HG02943 (cell line): ENCODE results near the gene RNASE13.
"Not testable (repeated sequence)": the region's sequence is repeated elsewhere in the genome, so short reads cannot be mapped to it uniquely, and the experiment has no call there.

Source experiments
- ATAC-seq: cut with Tn5 transposase; IDR thresholded peaks from one replicate; pipeline ENCODE4 v1.9.1; 2021; ENCODE audit warnings: mild to moderate bottlenecking, low read depth, moderate library complexity; ENCODE audit not compliant: unreplicated experiment

Gene RNASE13

DNA sequence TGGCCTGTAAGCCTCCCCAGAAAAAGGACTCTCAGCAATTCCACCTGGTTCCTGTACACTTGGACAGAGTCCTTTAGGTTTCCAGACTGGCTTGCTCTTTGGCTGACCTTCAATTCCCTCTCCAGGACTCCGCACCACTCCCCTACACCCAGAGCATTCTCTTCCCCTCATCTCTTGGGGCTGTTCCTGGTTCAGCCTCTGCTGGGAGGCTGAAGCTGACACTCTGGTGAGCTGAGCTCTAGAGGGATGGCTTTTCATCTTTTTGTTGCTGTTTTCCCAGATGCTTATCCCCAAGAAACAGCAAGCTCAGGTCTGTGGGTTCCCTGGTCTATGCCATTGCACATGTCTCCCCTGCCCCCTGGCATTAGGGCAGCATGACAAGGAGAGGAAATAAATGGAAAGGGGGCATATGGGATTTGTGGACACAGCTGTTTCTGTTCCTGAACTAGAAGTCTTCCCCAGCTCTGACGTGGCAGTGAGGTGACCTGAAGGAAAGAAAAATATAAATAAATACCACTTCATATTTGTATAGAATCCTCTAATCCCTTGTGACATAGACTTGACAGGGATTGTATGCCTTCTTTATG is 8.9 kb upstream of the RNASE13 start:
- ATAC-seq, result no peak

DNA sequence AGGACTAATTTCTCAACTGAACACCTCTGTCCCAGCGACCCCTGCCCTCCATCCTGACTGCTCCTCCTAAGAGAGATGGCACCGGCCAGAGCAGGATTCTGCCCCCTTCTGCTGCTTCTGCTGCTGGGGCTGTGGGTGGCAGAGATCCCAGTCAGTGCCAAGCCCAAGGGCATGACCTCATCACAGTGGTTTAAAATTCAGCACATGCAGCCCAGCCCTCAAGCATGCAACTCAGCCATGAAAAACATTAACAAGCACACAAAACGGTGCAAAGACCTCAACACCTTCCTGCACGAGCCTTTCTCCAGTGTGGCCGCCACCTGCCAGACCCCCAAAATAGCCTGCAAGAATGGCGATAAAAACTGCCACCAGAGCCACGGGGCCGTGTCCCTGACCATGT is 8.3 kb upstream of the RNASE13 start:
- ATAC-seq, result no peak

DNA sequence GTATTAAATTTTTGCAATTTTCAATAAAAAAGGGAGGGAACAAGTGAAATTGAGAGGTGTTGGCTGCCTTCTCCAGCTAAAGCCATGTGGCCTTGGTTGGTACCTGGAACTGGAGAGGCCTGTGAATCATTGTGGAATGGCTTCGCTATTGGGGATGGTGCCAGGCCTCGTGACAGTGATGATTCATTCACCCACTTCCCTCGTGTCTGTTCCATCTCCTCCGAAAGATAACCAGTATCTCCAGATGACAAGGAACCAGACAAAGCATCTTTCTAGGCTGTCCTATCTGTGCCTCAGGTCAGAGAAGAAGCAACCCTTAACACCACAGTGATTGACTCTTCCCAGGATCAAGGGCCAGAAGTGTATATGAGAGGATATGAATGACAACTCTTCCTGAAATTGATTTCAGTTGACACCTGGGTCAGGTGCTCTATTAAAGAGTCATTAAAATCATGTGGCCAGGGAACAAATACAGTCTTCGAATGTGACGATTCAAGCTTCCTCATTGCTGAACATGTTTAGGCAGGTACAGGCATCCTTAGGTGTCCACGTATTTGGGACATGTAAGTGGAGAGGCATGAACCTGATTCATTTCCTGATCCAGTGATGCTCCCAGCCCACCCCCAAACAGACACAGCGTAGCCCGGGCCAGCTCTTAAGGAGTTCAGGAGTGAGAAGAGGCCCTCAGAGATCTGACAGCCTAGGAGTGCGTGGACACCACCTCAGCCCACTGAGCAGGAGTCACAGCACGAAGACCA is 7.2 kb upstream of the RNASE13 start, which contains the start of gene RNASE7:
TSS of gene RNASE7 (plus strand) at position 687 of the 758 bp plus-strand sequence. CDS start 631 bp downstream, outside the sequence.
- ATAC-seq, result no peak

DNA sequence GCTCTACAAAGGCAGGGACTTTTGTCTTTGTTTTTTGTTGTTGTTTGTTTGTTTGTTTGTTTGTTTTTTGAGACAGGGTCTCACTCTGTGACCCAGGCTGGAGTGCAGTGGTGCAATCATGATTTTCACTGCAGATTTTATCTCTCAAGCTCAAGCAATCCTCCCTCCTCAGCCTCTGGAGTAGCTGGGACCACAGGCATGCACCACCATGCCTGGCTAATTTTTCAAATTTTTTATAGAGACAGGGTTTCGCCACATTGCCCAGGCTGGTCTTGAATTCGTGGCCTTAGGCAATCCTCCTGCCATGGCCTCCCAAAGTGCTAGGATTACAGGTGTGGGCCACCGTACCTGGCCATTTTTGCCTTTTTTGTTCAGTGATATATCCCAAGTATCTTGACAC is 6.3 kb upstream of the RNASE13 start:
- ATAC-seq, result not testable (repeated sequence)

DNA sequence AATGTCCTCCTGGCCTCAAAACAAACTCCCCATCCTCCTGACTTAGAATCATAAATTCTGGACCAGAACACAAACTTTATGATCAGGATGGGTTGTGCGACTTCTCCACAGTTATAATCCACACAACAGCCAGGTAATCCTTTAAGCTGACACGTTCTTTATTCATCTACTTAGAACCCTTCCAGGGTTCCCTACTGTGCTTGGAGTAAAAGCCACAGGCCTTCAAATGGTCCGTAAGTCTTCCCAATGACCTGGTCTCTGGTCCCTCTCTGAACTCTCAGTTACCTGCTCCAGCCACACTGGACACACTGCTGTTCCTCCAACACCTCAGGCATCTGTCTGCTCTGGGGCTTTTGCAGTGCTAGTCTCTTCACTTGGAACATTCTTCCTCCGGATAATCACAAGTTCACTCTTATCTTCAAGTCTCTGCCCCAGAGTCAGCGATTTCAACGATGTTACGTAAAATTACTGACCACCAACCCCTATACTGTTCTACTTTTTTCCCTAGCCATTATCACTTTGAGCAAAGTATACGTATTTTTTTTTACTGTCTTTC is 5.8 kb upstream of the RNASE13 start:
- no peak for ATAC-seq

DNA sequence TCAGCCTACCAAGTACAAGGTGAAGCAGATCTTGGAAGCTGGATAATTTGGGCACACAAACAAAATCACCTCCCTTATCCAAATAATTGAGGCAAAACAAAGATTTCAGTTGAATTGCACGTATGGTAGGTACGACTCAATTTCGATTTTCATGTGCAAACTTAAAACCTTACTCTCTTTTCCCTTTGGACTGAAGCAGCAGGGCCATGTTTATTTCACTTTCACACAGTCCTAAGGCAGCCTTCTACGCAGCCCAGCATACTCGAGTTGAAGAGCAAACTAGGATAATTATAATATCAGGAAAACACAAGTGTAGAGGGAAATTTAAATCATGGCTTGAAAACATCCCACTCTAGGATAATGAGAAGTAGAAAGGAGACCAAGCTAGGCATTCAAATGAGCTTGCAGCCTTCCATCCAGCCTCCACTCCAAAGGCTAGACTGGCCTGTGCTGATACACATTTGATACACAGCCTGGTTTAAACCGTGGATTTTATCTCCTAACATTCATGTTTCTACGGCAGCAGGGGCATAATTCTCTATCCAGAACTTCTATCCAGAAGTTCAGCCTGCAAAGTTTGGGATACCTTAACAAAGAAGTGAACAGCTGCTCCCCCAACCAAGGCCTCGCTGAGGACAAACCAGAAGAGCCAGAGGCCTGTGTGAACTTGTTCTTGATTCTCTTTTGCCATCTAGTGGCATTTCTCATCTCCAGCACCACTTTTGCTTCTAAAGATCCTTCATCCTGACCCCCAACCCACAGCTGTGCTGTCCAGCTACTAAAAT is 5.2 kb upstream of the RNASE13 start:
- no peak for ATAC-seq

DNA sequence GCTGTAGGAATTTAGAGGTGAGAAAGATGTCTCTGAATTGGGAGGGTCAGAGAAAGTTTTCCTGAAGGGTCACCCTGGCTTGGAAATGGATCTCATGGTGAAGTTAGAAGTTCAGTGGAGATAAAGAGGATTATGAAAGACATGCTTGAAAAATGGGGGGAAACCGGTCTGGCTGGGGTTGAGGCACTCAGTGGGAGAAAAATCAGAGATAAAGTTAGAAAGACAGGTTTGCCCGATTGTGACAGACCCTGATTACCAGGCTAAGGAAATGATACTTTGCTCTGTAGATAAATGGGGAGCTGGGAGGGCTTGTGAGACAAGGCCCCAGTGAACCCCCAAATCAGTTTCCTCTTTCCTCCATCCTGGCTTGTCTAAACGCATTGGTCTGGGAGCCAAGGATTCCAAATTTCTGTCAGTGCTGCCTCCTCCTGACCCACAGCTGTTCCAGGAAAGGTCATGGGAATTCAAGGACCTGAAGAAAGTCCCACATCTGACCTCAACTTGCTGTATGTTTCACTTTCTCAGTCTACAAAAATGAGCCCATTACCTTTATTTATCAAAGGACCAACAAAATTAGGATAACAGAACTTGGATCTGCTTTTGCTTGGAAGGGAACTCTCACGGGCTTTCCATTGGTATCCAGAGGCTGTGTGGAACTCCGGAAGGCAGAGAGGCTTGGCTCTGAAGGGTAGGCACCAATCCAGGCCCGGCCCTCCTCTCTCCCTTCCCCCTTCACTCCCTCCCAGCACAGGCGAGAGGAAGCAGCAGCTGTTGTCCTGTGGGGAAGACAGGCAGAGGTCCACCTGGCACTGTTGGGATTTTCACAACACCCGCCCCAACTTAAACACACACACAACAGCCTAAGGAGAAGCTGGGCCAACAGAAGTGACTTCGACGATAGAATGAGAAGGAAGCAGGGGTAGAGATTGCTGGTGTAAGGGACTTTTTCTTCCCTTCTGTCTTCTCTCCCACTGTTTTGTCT is 4.1 kb upstream of the RNASE13 start:
- no peak for ATAC-seq

DNA sequence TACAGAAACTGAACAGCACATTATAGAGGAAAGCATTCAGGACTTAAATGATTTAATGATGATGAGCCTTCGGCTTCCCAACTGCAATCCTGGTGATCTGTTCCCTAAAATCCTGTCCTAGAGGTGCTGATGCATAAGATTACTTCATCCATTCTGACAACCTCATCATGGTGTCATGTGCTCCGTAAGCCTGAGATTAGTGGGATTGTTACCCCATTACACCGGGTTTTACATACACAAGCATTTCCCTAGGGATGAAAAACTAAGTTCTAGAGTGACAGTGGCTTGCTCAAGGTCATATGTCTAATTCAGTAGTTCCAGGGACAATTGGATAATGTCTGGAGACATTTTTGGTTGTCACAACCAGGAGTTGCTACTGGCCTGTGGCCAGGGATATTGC is 2.5 kb upstream of the RNASE13 start:
- ATAC-seq, result no peak

DNA sequence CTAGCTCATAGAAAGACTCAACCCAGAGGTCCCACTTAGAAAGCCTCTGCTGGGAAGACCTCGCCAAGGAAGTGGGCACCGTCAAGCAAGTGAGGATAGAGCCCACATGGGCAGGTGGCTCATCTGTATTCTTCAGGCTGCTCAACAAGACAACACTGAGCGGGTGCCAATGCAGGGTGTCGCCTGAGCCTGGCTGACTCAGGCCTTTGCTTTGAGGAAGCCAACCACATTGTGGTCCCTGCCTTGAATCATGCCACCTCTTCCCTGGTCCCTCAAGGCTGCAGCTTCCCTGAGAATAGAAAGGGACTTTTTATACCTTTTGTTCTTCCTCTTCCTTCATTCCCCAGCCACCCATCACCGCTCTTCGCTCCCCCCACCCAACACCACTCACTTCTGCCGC is 2.1 kb upstream of the RNASE13 start:
- ATAC-seq, result no peak

DNA sequence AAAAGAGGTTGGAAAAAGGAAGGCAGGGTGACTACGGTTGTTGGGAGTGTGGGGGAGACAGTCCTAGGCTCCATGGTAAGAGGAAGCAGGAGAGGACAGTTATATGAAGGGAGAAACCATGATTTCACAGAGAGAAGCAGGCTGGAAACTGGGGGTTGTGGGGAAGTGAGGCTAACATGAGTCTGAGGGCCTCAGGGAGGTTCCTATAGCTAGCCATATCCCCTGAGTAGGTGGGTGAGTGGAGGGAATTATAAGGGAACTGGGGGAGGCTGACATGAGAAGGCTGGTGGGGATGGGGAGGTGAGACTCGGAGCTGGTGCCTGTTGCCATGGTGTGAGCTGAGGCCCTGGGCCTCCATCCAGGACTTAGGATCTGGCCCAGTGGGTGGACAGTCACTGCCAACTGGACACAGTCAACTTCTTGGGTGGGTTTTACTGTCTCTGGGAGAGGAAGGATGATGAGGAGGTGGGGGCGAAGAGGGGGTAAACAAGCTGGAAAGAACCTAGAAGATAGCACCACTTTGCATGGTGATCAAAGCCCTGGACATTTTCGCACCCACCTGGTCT is 1.4 kb downstream of the RNASE13 start:
- ATAC-seq, result no peak

DNA sequence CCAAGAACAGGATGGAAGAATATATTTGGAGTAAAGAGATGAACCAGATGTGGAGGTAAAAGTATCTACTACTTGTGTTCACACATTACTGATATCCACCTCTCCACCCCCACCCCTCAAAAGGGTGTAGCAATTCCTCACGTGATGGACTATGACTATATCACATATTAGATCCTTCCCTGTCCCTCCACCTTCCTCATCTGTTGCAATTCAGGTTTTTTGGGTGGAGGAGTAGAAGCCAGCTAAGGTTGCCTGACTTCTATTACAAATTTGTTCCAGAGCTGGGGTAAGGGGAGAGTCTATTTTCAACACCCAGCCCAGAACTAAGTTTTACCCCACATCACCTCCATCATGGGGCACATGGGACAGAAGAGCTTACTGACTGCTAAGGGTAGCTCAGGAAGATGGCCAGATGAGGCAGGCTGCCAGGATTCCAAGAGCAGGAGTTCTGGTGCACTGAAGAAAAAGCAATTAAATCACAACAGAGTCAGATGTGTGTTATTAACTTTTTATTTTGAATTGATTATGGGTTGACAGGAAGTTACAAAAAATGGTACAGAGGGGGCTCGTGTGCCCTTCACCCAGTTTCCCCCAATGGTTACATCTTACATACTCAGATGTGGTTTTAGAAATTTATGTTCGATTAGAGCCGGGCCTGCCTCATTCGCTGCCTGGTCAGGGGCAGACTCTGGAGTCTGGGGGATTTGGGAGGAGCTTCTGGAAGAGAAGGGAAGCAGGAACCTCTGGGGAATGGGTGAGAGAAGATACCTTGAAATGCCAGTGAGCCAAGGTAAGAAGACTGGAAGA is 2.1 kb downstream of the RNASE13 start:
- ATAC-seq, result no peak

DNA sequence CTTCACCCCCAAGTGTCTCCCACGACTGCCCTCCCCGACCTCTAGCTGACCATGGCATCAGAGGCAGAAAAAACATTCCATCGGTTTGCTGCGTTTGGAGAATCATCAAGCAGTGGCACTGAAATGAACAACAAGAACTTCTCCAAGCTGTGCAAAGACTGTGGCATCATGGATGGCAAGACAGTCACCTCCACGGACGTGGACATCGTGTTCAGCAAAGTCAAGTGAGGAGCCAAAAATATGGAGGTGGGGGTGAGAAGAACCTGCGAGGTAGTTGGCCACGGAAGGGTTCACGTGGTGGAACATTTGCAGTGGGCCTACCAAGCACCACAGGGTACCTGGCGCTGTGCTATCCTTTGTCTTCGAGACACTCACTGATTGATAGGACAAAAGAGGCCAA is 4.1 kb downstream of the RNASE13 start:
- ATAC-seq, result no peak

DNA sequence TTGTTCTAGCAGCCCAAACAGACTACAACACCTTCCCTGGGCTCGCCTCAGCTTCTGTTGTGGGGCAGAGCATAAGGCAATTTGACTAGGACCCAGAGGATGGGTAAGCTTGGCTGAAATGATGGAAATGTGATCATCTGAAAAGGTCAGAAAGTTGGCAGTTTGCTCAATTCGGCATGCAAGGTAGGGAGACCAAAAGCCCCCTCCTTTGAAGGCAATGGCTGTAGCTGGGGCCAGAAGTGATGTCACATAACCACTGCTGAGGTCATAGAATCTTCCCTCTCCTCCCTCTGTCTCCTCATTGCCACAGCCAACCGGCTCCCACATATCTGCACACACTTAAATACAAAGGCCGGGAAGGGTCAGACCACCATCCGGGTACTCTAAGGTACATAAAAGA is 4.7 kb downstream of the RNASE13 start, which contains the start of gene TPPP2:
TSS of gene TPPP2 (plus strand) at position 301 of the 400 bp plus-strand sequence. CDS start 365 bp downstream, outside the sequence.
- ATAC-seq, result no peak

DNA sequence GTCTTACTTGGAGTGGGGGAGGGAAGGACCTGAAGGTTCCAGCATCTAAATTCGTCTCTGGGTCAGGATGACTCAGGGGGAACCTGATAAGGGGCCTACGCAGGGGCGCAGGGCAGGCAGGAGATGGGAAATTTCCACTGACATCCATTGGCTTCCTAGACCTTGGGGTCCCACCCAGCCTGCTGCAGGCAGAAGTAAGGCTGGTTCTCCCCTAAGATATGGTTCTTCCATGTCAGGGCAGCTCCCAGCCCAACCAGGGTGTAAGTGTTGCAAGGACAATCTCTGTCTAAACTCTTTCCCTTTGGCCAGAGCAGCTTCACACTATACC is 7.7 kb downstream of the RNASE13 start:
- no peak for ATAC-seq

DNA sequence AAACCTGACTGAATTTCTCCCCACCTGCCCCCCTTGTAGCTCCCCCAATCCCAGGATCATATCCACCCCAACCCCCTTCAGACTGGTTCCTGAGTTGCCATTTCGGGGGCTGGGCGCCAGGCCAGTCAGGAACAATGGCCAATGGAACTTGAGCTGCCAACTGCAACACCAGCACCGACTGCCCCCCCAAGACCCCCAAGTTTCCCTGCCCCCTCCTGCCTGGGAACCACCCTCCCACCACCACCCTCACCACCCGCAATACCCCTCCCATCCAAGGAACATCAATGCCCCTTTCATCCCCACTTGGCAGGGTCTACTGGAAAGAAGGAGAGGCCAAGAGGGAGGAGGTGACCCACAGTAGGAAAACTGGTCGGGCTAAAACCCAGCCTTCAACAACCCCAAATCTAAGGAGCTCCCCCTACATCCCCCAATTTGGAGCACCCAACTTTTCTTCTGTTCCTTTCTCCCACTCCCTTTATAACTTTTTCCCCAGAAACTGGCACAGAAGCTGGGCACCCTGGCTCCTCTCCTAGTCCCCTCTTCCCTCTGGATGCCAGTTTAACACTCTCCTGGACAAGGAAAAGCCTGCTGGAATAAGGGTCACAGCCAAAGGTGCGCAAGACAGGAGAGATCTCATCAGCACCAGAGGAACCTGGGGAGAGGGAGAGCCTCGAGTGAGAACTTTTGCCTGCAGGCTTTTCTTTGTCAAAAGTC is 8.2 kb downstream of the RNASE13 start:
- no peak for ATAC-seq

DNA sequence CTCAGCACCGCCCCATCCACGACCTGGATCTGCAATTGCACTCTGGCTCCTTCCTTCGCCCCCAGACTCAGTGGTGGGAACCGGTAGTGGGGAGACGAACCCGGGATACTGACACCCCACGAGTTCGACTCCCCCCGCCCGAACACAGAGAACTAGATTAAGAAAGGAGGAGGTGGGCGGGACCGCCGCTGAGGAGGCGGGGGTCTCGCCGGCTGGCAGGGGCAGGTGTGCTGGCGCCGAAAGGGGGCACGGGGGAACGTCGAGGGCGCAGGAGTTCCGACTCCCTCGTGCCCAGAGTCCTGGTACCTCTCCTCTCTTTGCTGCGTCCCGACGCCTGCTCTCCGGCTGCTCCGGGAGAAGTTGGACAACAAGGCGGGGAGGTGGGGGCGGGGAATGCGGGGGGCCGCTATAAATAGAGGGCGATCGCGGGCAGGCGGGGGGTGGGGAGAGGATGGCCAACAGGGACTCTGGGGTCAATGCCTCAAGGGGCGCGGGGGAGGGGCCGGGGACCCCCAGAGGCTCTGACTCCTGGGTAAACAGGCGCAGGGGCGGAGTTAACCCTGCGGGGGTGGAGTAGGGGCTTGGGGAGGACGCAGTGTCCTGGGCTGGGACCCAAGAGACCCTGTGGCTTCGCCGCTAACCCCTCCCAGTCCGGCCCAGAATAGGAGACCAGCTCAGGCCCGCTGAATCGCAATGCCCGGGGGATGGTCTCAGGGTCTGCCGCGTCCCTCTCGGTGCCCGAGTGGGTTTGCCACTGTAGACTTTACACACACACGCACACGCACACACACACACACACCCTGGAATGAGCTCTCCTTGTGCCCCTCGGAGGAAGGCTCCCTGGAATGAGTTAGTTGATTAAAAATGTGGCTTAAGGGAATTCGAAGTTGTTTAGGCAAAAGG is 9.0 kb downstream of the RNASE13 start:
- no peak for ATAC-seq
